ENCODE results near the gene RASAL2.

DNA sequence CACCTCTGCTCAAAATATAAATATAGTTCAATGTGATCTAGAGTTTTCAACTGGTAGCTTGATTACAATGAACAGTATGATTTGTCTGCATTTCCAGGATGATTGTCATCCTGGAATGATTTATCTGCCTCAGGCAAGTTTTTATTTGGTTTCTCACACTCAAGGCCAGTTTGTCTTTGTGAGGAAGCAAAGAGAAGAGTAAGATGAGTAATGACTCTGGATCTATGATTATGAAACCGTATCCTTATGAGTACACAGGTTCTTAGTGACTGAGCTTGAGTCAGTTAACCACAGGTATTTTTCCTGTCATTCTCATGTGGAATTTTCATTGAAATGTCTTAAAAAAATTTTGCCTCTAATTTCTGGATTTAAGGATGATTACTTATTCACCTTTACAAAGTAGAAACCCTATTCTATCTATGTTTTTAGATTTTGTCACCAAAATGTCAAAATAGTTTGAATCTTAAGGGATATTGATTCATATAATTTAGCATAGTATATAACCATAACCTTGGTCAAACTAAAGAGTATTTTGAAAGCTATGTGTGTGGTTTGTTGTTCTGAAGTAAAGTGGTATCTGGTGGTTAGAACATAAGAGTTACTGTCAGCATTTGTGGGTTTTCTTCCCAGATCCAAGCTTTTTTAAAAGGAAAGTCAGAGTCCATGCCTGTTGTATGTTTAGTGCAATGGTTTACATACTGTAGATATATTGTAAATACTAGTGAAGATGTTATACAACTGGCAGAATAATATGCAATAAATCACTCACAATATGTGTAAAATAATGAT is 145.0 kb downstream of the RASAL2 start:
- no peak for TF ChIP-seq EZH2 (IDR thresholded peaks at IDR 0.05; ENCODE audit: insufficient read depth, low read length)
- TF ChIP-seq, protein P1, sequence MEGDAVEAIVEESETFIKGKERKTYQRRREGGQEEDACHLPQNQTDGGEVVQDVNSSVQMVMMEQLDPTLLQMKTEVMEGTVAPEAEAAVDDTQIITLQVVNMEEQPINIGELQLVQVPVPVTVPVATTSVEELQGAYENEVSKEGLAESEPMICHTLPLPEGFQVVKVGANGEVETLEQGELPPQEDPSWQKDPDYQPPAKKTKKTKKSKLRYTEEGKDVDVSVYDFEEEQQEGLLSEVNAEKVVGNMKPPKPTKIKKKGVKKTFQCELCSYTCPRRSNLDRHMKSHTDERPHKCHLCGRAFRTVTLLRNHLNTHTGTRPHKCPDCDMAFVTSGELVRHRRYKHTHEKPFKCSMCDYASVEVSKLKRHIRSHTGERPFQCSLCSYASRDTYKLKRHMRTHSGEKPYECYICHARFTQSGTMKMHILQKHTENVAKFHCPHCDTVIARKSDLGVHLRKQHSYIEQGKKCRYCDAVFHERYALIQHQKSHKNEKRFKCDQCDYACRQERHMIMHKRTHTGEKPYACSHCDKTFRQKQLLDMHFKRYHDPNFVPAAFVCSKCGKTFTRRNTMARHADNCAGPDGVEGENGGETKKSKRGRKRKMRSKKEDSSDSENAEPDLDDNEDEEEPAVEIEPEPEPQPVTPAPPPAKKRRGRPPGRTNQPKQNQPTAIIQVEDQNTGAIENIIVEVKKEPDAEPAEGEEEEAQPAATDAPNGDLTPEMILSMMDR (IDR thresholded peaks at IDR 0.05; ENCODE audit: insufficient read depth, low read depth, low read length), result no peak
